ENCODE measurements around the gene SNX6. TPM values are rescaled to one million over a fixed set of nuclear protein-coding genes. Genes with fewer than 3 reads are reported as not detected.
"Not testable (repeated sequence)": the region's sequence is repeated elsewhere in the genome, so short reads cannot be mapped to it uniquely, and the experiment has no call there.

The SNX6 gene
- total RNA-seq, 1 experiment from 2014 or later, result 192 TPM

GRCh38 chr14:34521071-34521470 lies 108.9 kb downstream of the SNX6 start:
- not testable (repeated sequence) for DNase-seq (ENCODE audit: low read depth)

- DNase-seq (ENCODE audit: low read depth), result not testable (repeated sequence)
Measured at GRCh38 chr14:34520304-34520970, 109.5 kb downstream of the SNX6 start.

Other genes with a start within 250 kb of the SNX6 start
- 8.0 and 14.2 TPM in 2 replicates for gene SPTSSA, start 167.9 kb downstream of the SNX6 start, total RNA-seq (2014; rRNA removed; shearing (Covaris generic))
- gene EAPP, start 90.4 kb downstream of the SNX6 start, total RNA-seq (2014; rRNA removed; shearing (Covaris generic)), result 73.8 and 112 TPM in 2 replicates
- 66.9 and 73.6 TPM in 2 replicates for gene CFL2, start 84.4 kb upstream of the SNX6 start, total RNA-seq (2014; rRNA removed; shearing (Covaris generic))
- gene BAZ1A, start 245.2 kb upstream of the SNX6 start, total RNA-seq (2014; rRNA removed; shearing (Covaris generic)), result 46.0 and 81.9 TPM in 2 replicates

Measured in Daoy (cell line).